ENCODE measurements around the gene POPDC2. TPM values are rescaled to one million over a fixed set of nuclear protein-coding genes. Genes with fewer than 3 reads are reported as not detected.

Gene POPDC2
- total and polyA plus RNA-seq, 2 donors (not counting 3 experiments of a cell fraction or from before 2014, with no cell fraction given), result 0.57 to 0.66 TPM

DNA sequence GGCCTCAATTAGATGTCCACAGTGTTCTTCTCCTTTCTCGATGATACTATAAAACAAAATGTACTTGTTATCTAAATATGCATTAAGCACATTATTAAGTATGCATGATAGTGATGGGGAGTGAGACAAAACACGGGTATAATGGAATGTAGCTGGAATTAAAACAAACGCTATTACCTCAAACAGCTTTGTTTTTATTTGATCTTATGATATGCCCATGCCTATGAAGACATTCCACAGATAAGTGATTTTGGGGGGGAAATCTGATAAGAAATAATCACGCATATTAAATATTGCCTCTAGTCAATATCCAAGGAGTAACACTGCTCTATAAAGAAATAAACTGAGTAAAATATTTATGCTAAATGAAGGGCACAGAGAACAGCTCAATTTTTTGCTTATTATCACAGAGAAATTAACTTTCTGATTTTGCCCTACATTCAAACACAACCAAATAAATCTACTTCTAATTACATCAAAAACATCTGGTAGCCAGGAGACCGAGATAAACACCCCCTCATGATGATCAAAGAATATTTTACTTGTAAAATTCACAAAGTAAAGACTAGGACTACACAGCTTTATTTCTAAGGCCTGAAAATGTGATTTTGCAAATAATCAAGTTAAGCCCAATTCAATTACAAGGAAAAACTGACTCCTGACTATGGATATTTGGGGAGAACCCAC lies 14.9 kb upstream of the POPDC2 start:
- no peak for DNase-seq (ENCODE audit: low read depth, low spot score)
- H3K27me3 ChIP-seq (ENCODE audit: control insufficient read depth in 2 of 2, insufficient read depth in 2 of 2, low read length in 2 of 2), result no peaks in the 10 kb centered on the region

More for the DNA sequence above, 14.9 kb upstream of the POPDC2 start:
- intact Hi-C loops (cut with micrococcal nuclease), result no loop called here
- ChIA-PET CTCF (interaction anchor here (0.6 to 2.2 kb wide), 6 partner anchors 15 to 434 kb away, joined by 3 to 7 read pairs (median 5); partner anchors contain the start of genes B4GALT4 and TMEM39A), POLR2A (no interaction called here)
- H3K9me1 ChIP-seq (replicated peaks; ENCODE audit: control insufficient read depth, extremely low read depth, insufficient read depth, low read length), result no peaks in the 10 kb centered on the region
- BruUV-seq (replicated peaks), result no TSS peak
- H3K4me1 ChIP-seq (ENCODE audit: control insufficient read depth, extremely low read depth, insufficient read depth, low read length), result peaks cover 15% of the 10 kb centered on the region
- no peak overlapping the region for H3K27ac ChIP-seq (ENCODE audit: insufficient read depth, low read depth, low read length)
- H3K79me2 ChIP-seq (ENCODE audit: control insufficient read depth, insufficient read depth, low read length), result peaks cover 4% of the 10 kb centered on the region
- dilution Hi-C loops (cut with MboI; ENCODE audit: extremely low pct_ligation_motif_present, low sequenced_read_pairs), result no loop called here
- H3K36me3 ChIP-seq (ENCODE audit: control insufficient read depth in 2 of 2, extremely low read depth in 1 of 2, insufficient read depth in 2 of 2, low read length in 2 of 2), result peaks cover 0 to 4% of the 10 kb centered on the region in 2 experiments
- H3K9ac ChIP-seq (replicated peaks; ENCODE audit: extremely low read depth, insufficient read depth, low read length), result no peak overlapping the region
- no peaks in the 10 kb centered on the region for H4K20me1 ChIP-seq (replicated peaks; ENCODE audit: control insufficient read depth, extremely low read depth, insufficient read depth, low read length)
- TF ChIP-seq JUN (IDR thresholded peaks at IDR 0.05; ENCODE audit: borderline replicate concordance, insufficient read depth, insufficient read length, low read depth) (no peak), MYC (IDR thresholded peaks at IDR 0.05; ENCODE audit: low read depth, low read length) (no peak), POLR2A (IDR thresholded peaks at IDR 0.05; ENCODE audit: low read depth, low read length) (no peak), POLR2AphosphoS5 (IDR thresholded peaks at IDR 0.05; ENCODE audit: insufficient read depth, low read depth, low read length) (no peak), EZH2 (IDR thresholded peaks at IDR 0.05; ENCODE audit: borderline replicate concordance, low read depth, low read length, severe bottlenecking) (no peak), FOS (IDR thresholded peaks at IDR 0.05; ENCODE audit: borderline replicate concordance, insufficient read depth, low read length) (no peak), GATA2 (IDR thresholded peaks at IDR 0.05; ENCODE audit: insufficient read depth, insufficient read length, low read depth, low read length) (no peak)
- TF ChIP-seq, protein P1, sequence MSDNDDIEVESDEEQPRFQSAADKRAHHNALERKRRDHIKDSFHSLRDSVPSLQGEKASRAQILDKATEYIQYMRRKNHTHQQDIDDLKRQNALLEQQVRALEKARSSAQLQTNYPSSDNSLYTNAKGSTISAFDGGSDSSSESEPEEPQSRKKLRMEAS (IDR thresholded peaks at IDR 0.05; ENCODE audit: insufficient read depth, insufficient read length), result no peak
- TF ChIP-seq, protein P2, sequence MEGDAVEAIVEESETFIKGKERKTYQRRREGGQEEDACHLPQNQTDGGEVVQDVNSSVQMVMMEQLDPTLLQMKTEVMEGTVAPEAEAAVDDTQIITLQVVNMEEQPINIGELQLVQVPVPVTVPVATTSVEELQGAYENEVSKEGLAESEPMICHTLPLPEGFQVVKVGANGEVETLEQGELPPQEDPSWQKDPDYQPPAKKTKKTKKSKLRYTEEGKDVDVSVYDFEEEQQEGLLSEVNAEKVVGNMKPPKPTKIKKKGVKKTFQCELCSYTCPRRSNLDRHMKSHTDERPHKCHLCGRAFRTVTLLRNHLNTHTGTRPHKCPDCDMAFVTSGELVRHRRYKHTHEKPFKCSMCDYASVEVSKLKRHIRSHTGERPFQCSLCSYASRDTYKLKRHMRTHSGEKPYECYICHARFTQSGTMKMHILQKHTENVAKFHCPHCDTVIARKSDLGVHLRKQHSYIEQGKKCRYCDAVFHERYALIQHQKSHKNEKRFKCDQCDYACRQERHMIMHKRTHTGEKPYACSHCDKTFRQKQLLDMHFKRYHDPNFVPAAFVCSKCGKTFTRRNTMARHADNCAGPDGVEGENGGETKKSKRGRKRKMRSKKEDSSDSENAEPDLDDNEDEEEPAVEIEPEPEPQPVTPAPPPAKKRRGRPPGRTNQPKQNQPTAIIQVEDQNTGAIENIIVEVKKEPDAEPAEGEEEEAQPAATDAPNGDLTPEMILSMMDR (IDR thresholded peaks at IDR 0.05; ENCODE audit: extremely low read depth in 1 of 2, insufficient read depth in 1 of 2, low read depth in 1 of 2, low read length in 2 of 2), result no peak
- no peak overlapping the region for H3K4me3 ChIP-seq (replicated peaks in 1 of 3; ENCODE audit: insufficient read depth in 1 of 3, low read depth in 1 of 3, low read length in 3 of 3)
- peak overlapping the region; percentile 78 for H3K4me2 ChIP-seq (ENCODE audit: insufficient read depth, low read length)
- no peaks in the 10 kb centered on the region for H3K9me3 ChIP-seq (replicated peaks; ENCODE audit: control insufficient read depth, insufficient read depth, low read length)
- FAIRE-seq, result no peak
- H2AFZ ChIP-seq (ENCODE audit: low read depth, low read length), result no peak overlapping the region

Measured in endothelial cell of umbilical vein (primary cell).